ENCODE data around the gene MLH1. TPM values are rescaled to one million over a fixed set of nuclear protein-coding genes. Genes with fewer than 3 reads are reported as not detected.

The MLH1 gene
- polyA plus RNA-seq, 1 of the 3 experiments (the other 2 are of a cell fraction) = 24.0 TPM

GRCh38 chr3:36989568-36989967, 3.8 kb upstream of the MLH1 start:
- no peaks in the 10 kb centered on the region for H3K9me2 ChIP-seq
- H3K27ac ChIP-seq (ENCODE audit: low read depth in 2 of 2, low read length in 1 of 2) = no peak overlapping the region
- H3K4me1 ChIP-seq (ENCODE audit: control insufficient read depth in 1 of 2, insufficient read depth in 2 of 2, low read depth in 1 of 2, low read length in 1 of 2) = peaks cover 28 to 29% of the 10 kb centered on the region in 2 experiments; a peak in 3 of 4 replicates
- H3K27me3 ChIP-seq (ENCODE audit: insufficient read depth) = no peaks in the 10 kb centered on the region
- ChIA-PET POLR2A (interaction anchor here (0.9 kb wide), 1 partner anchor 20 kb away, joined by 3 read pairs; no protein-coding TSS in a partner anchor), CTCF (interaction anchor here (1.0 to 4.1 kb wide), 4 partner anchors 14 to 121 kb away, joined by 3 to 37 read pairs (median 4); no protein-coding TSS in a partner anchor)
- TF ChIP-seq REST (IDR thresholded peaks at IDR 0.05; ENCODE audit: low read depth, low read length) (no peak), NRF1 (IDR thresholded peaks at IDR 0.05; ENCODE audit: low read depth, low read length) (no peak)
- peaks cover 60% of the 10 kb centered on the region for H3K79me2 ChIP-seq (ENCODE audit: insufficient read depth)
- H3K4me3 ChIP-seq (ENCODE audit: low read depth in 2 of 2, low read length in 1 of 2) = peak overlapping the region in 1 of 2 experiments; percentile 81; a peak in 3 of 4 replicates
- DNase-seq = no peak
- peak overlapping the region; percentile 91; the same call in 1 of the 2 replicates for H3K9ac ChIP-seq
- no peaks in the 10 kb centered on the region for H3K9me3 ChIP-seq
- peaks cover 16% of the 10 kb centered on the region for H3F3A ChIP-seq (replicated peaks; ENCODE audit: insufficient read depth)
- peaks cover 25% of the 10 kb centered on the region for H4K20me1 ChIP-seq (ENCODE audit: insufficient read depth)
- H3K4me2 ChIP-seq = peak overlapping the region; percentile 86
- H3K36me3 ChIP-seq (replicated peaks in 1 of 2; ENCODE audit: control insufficient read depth in 1 of 2, insufficient read depth in 2 of 2, low read length in 1 of 2) = peaks cover 58 to 64% of the 10 kb centered on the region in 2 experiments
- no peak overlapping the region for H2AFZ ChIP-seq (ENCODE audit: low read depth)

- Histone ChIP-seq H3K4me3 (ENCODE audit: low read depth in 2 of 2, low read length in 1 of 2) (peak overlapping the region; percentile 81 to 94), H3K27ac (ENCODE audit: low read depth in 2 of 2, low read length in 1 of 2) (no peak overlapping the region; a peak in 1 of 4 replicates), H4K20me1 (ENCODE audit: insufficient read depth) (peaks cover 25% of the 10 kb centered on the region), H3K9me2 (no peaks in the 10 kb centered on the region), H3K9ac (peak overlapping the region; percentile 91; the same call in 1 of the 2 replicates), H3K79me2 (ENCODE audit: insufficient read depth) (peaks cover 75% of the 10 kb centered on the region), H3K27me3 (ENCODE audit: insufficient read depth) (no peaks in the 10 kb centered on the region), H3K4me2 (peak overlapping the region; percentile 86), H2AFZ (ENCODE audit: low read depth) (no peak overlapping the region), H3K36me3 (replicated peaks in 1 of 2; ENCODE audit: control insufficient read depth in 1 of 2, insufficient read depth in 2 of 2, low read length in 1 of 2) (peaks cover 51 to 53% of the 10 kb centered on the region in 2 experiments), H3K4me1 (ENCODE audit: control insufficient read depth in 1 of 2, insufficient read depth in 2 of 2, low read depth in 1 of 2, low read length in 1 of 2) (peaks cover 28 to 29% of the 10 kb centered on the region in 2 experiments; a peak in 3 of 4 replicates), H3F3A (replicated peaks; ENCODE audit: insufficient read depth) (peaks cover 16% of the 10 kb centered on the region), H3K9me3 (no peaks in the 10 kb centered on the region)
- DNase-seq = no peak
- TF ChIP-seq TAF1 (IDR thresholded peaks at IDR 0.05; ENCODE audit: borderline replicate concordance, low read depth, low read length) = no peak
- TF ChIP-seq GABPA (IDR thresholded peaks at IDR 0.05; ENCODE audit: low read depth) = no peak
- no peak for TF ChIP-seq SIN3A (IDR thresholded peaks at IDR 0.05; ENCODE audit: borderline replicate concordance, low read depth, low read length)
- TF ChIP-seq POLR2AphosphoS5 (IDR thresholded peaks at IDR 0.05; ENCODE audit: low read depth, low read length) = no peak
- WGBS (ENCODE audit: low lambda C conversion rate) = 69% methylated on average over 3 of the region's 3 CpGs
- CTCF ChIA-PET = interaction anchor here (0.7 to 4.1 kb wide), 5 partner anchors 11 to 222 kb away, joined by 3 to 37 read pairs (median 4); no protein-coding TSS in a partner anchor
- POLR2A ChIA-PET = no interaction called here
Measured at GRCh38 chr3:36991147-36991546, 2.2 kb upstream of the MLH1 start.
